ENCODE measurements around the gene SOX9. TPM values are rescaled to one million over a fixed set of nuclear protein-coding genes. Genes with fewer than 3 reads are reported as not detected.

Gene SOX9
- total RNA-seq, 1 donor from 2014 or later: 1.6 TPM

DNA sequence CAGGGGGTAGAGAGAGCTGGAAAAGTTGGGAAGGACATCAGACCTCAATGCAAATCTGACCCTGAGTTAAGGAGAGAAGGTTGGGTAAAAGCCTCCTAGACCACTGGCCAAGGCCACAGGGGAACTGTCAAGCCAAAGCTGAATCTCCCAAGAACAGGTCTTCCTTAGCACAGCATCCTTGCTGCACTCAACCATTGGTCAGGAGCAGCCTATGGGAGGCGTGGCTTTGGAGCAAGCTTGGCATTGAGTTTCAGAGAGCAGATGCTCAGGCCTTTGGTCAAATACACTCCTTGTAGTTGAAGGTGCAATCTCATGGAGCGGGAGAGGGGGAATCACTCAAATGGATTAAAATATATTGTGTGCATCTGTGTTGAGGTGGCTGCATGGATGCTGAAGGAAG is 21.8 kb downstream of the SOX9 start:
- Mint-ChIP-seq H3K4me1 (ENCODE audit: low read depth, unreplicated experiment) (peaks cover under 1% of the 10 kb centered on the region), H3K9me3 (ENCODE audit: unreplicated experiment) (no peaks in the 10 kb centered on the region), H3K36me3 (ENCODE audit: unreplicated experiment) (peaks cover 4% of the 10 kb centered on the region), H3K4me3 (ENCODE audit: unreplicated experiment) (no peak overlapping the region), H3K27me3 (ENCODE audit: unreplicated experiment) (no peaks in the 10 kb centered on the region), H3K27ac (ENCODE audit: unreplicated experiment) (no peak overlapping the region)
- no peak for DNase-seq
- TF ChIP-seq, protein P1, sequence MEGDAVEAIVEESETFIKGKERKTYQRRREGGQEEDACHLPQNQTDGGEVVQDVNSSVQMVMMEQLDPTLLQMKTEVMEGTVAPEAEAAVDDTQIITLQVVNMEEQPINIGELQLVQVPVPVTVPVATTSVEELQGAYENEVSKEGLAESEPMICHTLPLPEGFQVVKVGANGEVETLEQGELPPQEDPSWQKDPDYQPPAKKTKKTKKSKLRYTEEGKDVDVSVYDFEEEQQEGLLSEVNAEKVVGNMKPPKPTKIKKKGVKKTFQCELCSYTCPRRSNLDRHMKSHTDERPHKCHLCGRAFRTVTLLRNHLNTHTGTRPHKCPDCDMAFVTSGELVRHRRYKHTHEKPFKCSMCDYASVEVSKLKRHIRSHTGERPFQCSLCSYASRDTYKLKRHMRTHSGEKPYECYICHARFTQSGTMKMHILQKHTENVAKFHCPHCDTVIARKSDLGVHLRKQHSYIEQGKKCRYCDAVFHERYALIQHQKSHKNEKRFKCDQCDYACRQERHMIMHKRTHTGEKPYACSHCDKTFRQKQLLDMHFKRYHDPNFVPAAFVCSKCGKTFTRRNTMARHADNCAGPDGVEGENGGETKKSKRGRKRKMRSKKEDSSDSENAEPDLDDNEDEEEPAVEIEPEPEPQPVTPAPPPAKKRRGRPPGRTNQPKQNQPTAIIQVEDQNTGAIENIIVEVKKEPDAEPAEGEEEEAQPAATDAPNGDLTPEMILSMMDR (IDR thresholded peaks at IDR 0.05; ENCODE audit: partially characterized antibody, unreplicated experiment): no peak

GRCh38 chr17:72143245-72143644 is 22.4 kb downstream of the SOX9 start:
- Mint-ChIP-seq H3K9me3 (ENCODE audit: unreplicated experiment) (no peaks in the 10 kb centered on the region), H3K36me3 (ENCODE audit: unreplicated experiment) (peaks cover 4% of the 10 kb centered on the region), H3K4me3 (ENCODE audit: unreplicated experiment) (no peak overlapping the region), H3K4me1 (ENCODE audit: low read depth, unreplicated experiment) (no peaks in the 10 kb centered on the region), H3K27me3 (ENCODE audit: unreplicated experiment) (no peaks in the 10 kb centered on the region), H3K27ac (ENCODE audit: unreplicated experiment) (no peak overlapping the region)
- TF ChIP-seq, protein P1 (IDR thresholded peaks at IDR 0.05; ENCODE audit: partially characterized antibody, unreplicated experiment): no peak
- no peak for DNase-seq

- no peak overlapping the region for H3K4me3 Mint-ChIP-seq (ENCODE audit: unreplicated experiment)
- TF ChIP-seq, protein P1 (IDR thresholded peaks at IDR 0.05; ENCODE audit: partially characterized antibody, unreplicated experiment): no peak
- no peaks in the 10 kb centered on the region for H3K36me3 Mint-ChIP-seq (ENCODE audit: unreplicated experiment)
- no peaks in the 10 kb centered on the region for H3K4me1 Mint-ChIP-seq (ENCODE audit: low read depth, unreplicated experiment)
- DNase-seq: no peak
- H3K9me3 Mint-ChIP-seq (ENCODE audit: unreplicated experiment): no peaks in the 10 kb centered on the region
- H3K27me3 Mint-ChIP-seq (ENCODE audit: unreplicated experiment): no peaks in the 10 kb centered on the region
- H3K27ac Mint-ChIP-seq (ENCODE audit: unreplicated experiment): no peak overlapping the region
Observed at GRCh38 chr17:72144101-72144500, 23.3 kb downstream of the SOX9 start.

- Mint-ChIP-seq H3K9me3 (ENCODE audit: unreplicated experiment) (no peaks in the 10 kb centered on the region), H3K27me3 (ENCODE audit: unreplicated experiment) (no peaks in the 10 kb centered on the region), H3K36me3 (ENCODE audit: unreplicated experiment) (no peaks in the 10 kb centered on the region), H3K4me3 (ENCODE audit: unreplicated experiment) (no peak overlapping the region), H3K4me1 (ENCODE audit: low read depth, unreplicated experiment) (no peaks in the 10 kb centered on the region), H3K27ac (ENCODE audit: unreplicated experiment) (no peak overlapping the region)
- DNase-seq: no peak
- TF ChIP-seq, protein P1 (IDR thresholded peaks at IDR 0.05; ENCODE audit: partially characterized antibody, unreplicated experiment): no peak
Observed at GRCh38 chr17:72145562-72145961, 24.7 kb downstream of the SOX9 start.

GRCh38 chr17:72145962-72146361 is 25.1 kb downstream of the SOX9 start:
- Mint-ChIP-seq H3K4me1 (ENCODE audit: low read depth, unreplicated experiment) (no peaks in the 10 kb centered on the region), H3K4me3 (ENCODE audit: unreplicated experiment) (no peak overlapping the region), H3K27ac (ENCODE audit: unreplicated experiment) (no peak overlapping the region), H3K27me3 (ENCODE audit: unreplicated experiment) (no peaks in the 10 kb centered on the region), H3K36me3 (ENCODE audit: unreplicated experiment) (no peaks in the 10 kb centered on the region), H3K9me3 (ENCODE audit: unreplicated experiment) (no peaks in the 10 kb centered on the region)
- TF ChIP-seq, protein P1 (IDR thresholded peaks at IDR 0.05; ENCODE audit: partially characterized antibody, unreplicated experiment): no peak
- DNase-seq: no peak

All from glutamatergic neuron (in vitro differentiated cells).